ENCODE results near the gene MEA1. TPM values are rescaled to one million over a fixed set of nuclear protein-coding genes. Genes with fewer than 3 reads are reported as not detected.
A peak's percentile ranks its signal among the peaks of the same experiment; 100 is the strongest.
"Not testable (repeated sequence)": the region's sequence is repeated elsewhere in the genome, so short reads cannot be mapped to it uniquely, and the experiment has no call there.

MEA1 gene
- total and polyA plus RNA-seq, 12 donors: 54.6 to 142 (median 76.3) TPM

GRCh38 chr6:43005844-43006243 is 7.9 kb downstream of the MEA1 start:
- intact Hi-C loops (cut with DNase I): no loop called here
- Histone ChIP-seq H3K36me3 (replicated peaks in 1 of 2) (peaks cover 0 to 44% of the 10 kb centered on the region in 2 donors), H3K27me3 (no peaks in the 10 kb centered on the region), H3K27ac (no peak overlapping the region), H3K4me3 (no peak overlapping the region), H3K4me1 (replicated peaks in 1 of 2) (no peaks in the 10 kb centered on the region), H3K9me3 (replicated peaks in 1 of 3) (no peaks in the 10 kb centered on the region)
- DNase-seq: no peak
- TF ChIP-seq POLR2A (IDR thresholded peaks at IDR 0.05) (no peak), CTCF (IDR thresholded peaks at IDR 0.05) (no peak)
- 80 to 92% (median 89%) methylated on average over 5 of the region's 5 CpGs for WGBS, 4 donors

- WGBS, 4 donors: 94 to 96% (median 96%) methylated on average over 8 of the region's 8 CpGs
- TF ChIP-seq POLR2A (IDR thresholded peaks at IDR 0.05) (no peak), CTCF (IDR thresholded peaks at IDR 0.05) (no peak)
- Histone ChIP-seq H3K4me3 (no peak overlapping the region), H3K4me1 (replicated peaks in 1 of 2) (no peaks in the 10 kb centered on the region), H3K36me3 (replicated peaks in 1 of 2) (peaks cover 0 to 4% of the 10 kb centered on the region in 2 donors), H3K27ac (no peak overlapping the region), H3K27me3 (no peaks in the 10 kb centered on the region), H3K9me3 (replicated peaks in 1 of 3) (no peaks in the 10 kb centered on the region)
- intact Hi-C loops (cut with DNase I): no loop called here
- no peak for DNase-seq
Observed at GRCh38 chr6:43001843-43002242, 11.9 kb downstream of the MEA1 start.

GRCh38 chr6:42998205-42998604 is 15.5 kb downstream of the MEA1 start:
- intact Hi-C loops (cut with DNase I): loop anchor here in 1 of 2 donors (10.0 kb wide), 1 partner anchor 93 kb away; no protein-coding TSS in a partner anchor
- 93 to 97% (median 94%) methylated on average over 9 of the region's 9 CpGs for WGBS, 4 donors
- not testable (repeated sequence) for H3K9me3 ChIP-seq (replicated peaks in 1 of 3); H3K4me3 ChIP-seq; H3K4me1 ChIP-seq (replicated peaks in 1 of 2); H3K27me3 ChIP-seq; H3K27ac ChIP-seq; DNase-seq; H3K36me3 ChIP-seq (replicated peaks in 1 of 2)

GRCh38 chr6:42996513-42996912 is 17.2 kb downstream of the MEA1 start:
- TF ChIP-seq POLR2A (IDR thresholded peaks at IDR 0.05): no peak
- TF ChIP-seq CTCF (IDR thresholded peaks at IDR 0.05): peak in 1 of 6 experiments; percentile 16
- Histone ChIP-seq H3K4me3 (no peak overlapping the region), H3K27me3 (no peaks in the 10 kb centered on the region), H3K27ac (no peak overlapping the region), H3K9me3 (replicated peaks in 1 of 3) (no peaks in the 10 kb centered on the region), H3K36me3 (replicated peaks in 1 of 2) (no peaks in the 10 kb centered on the region), H3K4me1 (replicated peaks in 1 of 2) (no peaks in the 10 kb centered on the region)
- DNase-seq: no peak
- intact Hi-C loops (cut with DNase I): loop anchor here in 1 of 2 donors (10.0 kb wide), 1 partner anchor 92 kb away; no protein-coding TSS in a partner anchor

GRCh38 chr6:42993445-42993844 is 20.3 kb downstream of the MEA1 start:
- WGBS, 4 donors: 87 to 98% (median 92%) methylated on average over 2 of the region's 2 CpGs
- Histone ChIP-seq H3K27ac (no peak overlapping the region), H3K4me3 (no peak overlapping the region), H3K36me3 (replicated peaks in 1 of 2) (peaks cover 0 to 12% of the 10 kb centered on the region in 2 donors), H3K9me3 (replicated peaks in 1 of 3) (no peaks in the 10 kb centered on the region), H3K4me1 (replicated peaks in 1 of 2) (no peaks in the 10 kb centered on the region), H3K27me3 (no peaks in the 10 kb centered on the region)
- no peak for TF ChIP-seq CTCF (IDR thresholded peaks at IDR 0.05)
- TF ChIP-seq POLR2A (IDR thresholded peaks at IDR 0.05): no peak
- no peak for DNase-seq
- intact Hi-C loops (cut with DNase I): loop anchor here in 1 of 2 donors (10.0 kb wide), 1 partner anchor 89 kb away; no protein-coding TSS in a partner anchor

Measured in adrenal gland (tissue), 12 donors.